Glomerular visceral epithelial cell (primary cell): ENCODE measurements around the gene YTHDC2.
A peak's percentile ranks its signal among the peaks of the same experiment; 100 is the strongest.
"Not testable (repeated sequence)": the region's sequence is repeated elsewhere in the genome, so short reads cannot be mapped to it uniquely, and the experiment has no call there.

Experiments used
- DNase-seq: peaks from one replicate; pipeline ENCODE4 v3.0.0-alpha.2; 2016; ENCODE audit errors: extremely low spot score

YTHDC2 gene

DNA sequence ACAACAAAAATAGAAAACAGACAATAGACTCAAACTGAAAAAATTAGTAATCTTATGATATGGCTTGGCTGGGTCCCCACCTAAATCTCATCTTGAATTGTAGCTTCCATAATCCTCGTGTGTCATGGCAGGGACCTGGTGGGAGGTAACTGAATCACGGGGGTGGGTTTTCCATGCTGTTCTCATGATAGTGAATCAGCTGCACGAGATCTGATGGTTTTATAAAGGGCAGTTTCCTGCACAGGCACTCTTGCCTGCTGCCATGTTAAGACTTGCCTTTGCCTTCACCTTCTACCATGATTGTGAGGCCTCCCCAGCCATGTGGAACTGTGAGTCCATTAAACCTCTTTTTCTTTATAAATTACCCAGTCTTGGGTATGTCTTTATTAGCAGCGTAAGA lies 89.8 kb downstream of the YTHDC2 start:
- DNase-seq = not testable (repeated sequence)

DNA sequence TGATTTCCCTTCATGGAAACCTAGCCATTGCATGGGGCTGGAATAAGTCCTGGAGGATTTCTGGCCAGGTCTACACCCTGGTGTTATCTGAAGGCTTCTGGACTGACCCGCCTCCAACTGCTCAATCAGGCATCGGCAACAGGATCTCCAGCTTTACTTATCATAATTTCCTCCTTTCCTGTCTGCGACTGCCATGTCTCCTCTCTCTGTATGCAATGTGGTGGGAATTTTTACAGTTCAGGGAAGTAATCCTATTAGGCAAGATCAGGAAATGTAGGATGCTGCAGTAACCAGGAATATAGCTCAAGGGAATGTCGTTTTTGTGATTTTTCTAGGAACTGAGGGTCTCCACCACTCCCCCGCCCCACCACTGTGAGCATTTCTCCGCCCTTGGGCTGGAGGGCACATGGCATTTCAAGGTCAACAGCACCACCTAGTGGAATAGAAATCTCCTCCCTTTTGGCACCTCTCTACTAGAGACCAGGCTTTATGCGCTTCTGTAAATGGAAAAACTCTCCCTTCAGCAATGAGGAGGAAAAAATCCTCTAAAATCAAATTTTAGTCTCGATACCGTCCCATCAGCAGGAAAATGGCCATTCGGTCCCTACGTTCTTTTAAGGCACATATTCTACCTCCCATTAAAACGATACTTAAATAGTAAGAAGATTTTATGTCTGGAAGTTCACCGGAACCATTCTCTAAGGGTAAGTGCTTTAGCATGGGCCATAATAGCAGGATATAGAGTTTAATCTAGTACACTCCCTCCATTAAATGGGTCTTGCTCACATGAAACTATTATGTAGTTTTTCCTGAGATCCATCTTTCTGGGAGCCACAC lies 93.0 kb downstream of the YTHDC2 start:
- DNase-seq = peak; percentile 64

DNA sequence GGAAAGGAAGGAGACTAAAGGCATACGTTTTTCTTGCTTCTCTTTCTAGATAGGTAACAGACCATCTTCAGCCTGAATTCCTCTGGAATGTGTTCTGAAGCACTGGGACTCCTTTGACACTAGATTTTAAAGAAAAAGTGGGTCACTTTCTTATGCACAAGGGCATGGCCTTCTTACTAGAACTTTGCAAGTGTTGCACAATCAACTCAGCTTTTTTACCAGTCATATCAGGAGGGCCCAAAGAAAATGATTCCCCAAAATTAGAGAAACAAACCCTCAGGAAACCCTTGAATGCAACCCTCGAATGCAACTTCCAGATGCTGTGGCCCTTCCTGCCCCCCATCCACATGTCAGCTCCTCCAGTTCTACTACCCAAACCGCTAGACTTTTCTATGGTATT lies 93.9 kb downstream of the YTHDC2 start:
- DNase-seq = no peak

DNA sequence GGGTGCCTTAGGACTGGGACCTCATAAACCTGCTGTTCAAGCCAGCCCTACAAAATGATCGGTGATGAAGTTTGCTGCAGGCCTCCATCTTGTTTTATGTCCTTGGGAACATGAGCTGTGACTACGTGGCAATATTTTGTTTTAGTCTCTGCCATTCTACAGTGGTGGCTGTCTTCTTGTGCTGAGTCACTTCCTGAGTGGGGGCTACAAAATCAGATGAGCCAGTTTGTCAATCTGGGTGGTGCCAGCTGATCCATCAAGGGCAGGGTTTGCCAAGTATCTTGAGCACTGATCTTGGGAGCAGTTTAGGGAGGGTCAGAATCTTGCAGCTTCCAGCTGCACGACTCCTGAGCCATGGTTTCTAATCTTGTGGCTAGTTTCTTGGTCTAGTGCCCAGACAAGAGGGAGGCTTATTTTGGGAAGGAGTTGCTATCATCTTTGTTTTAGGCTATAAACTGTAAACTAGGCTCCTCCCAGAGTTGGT lies 94.7 kb downstream of the YTHDC2 start:
- DNase-seq = no peak

DNA sequence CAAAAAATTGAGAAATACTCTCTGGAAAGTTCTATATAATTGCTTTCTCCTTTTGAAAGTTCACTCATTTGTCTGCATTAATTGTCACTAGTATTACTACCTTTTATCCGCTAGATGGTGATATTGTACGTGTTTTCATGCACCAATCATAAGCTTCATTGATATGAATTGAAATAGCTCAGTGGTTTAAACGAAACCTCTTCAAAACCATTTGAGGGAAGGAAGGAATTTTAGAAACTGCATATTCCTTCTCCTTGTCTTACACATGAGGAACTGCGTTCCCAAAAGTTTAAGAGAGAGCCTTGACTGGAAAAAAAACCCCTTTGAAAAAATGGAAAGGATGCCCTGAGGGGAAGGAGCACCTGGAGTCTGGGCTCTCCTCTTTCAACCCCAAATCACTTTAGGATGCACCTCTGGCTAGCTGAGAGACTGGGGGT lies 98.6 kb downstream of the YTHDC2 start:
- peak; percentile 31 for DNase-seq

DNA sequence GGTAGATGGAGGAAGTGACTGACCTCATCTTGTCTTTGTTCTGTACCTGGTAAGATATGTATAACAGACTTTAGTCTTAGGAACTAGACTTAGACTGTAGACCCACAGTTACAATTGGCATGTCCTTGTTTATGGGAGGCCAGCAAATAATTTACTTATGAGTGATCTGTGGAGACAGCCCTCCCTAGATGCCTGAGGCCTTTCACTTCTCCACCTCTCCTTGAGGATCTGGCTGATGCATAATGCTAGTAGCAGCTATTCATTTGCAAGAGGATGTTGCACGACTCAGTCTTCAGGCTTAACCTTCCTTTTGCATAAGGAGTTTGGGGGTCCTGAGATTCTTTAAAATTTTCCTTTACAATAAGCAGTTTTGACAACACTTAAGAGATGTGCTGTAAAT lies 100.7 kb downstream of the YTHDC2 start:
- DNase-seq = no peak

DNA sequence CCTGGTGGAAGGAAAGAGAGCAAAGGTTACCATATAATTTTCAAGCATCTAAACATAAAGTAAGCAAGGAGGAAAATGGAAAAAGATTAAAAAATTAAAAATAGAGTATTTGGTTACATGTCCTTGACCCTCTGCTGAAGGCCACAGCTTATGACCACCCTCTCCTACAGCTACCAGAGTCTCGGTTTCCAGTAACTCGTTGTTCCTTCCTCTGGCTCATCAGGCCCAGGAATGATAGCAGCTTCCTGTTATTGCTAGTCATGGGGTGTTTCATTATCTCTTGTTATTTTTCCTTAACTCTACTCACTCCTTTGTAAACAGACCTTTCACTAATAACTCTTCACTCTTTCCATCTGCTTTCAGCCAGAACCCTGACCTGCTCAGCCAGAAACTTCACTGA lies 102.2 kb downstream of the YTHDC2 start:
- no peak for DNase-seq

GRCh38 chr5:113617191-113617796 lies 103.8 kb downstream of the YTHDC2 start:
- DNase-seq = no peak

DNA sequence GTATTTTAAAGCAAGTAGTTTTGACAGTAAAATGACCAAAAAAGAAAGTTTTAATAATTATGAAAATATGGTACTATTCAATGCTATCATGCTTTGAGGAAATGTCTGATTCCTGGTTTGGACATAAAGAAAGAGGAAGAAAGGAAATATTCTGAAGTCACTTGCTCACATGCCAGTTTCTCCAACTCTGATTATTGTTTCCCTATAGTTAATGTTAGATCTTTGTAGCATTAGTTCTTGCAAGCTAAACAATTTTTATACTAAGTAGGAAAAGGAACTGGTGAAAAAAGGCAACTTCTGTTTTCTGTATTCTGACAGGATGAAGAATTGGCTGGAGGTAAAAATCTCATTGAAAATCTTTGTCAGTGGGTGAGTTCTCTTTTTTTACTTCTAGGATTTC lies 119.5 kb downstream of the YTHDC2 start:
- no peak for DNase-seq

GRCh38 chr5:113634957-113635356 lies 121.5 kb downstream of the YTHDC2 start:
- DNase-seq = no peak

DNA sequence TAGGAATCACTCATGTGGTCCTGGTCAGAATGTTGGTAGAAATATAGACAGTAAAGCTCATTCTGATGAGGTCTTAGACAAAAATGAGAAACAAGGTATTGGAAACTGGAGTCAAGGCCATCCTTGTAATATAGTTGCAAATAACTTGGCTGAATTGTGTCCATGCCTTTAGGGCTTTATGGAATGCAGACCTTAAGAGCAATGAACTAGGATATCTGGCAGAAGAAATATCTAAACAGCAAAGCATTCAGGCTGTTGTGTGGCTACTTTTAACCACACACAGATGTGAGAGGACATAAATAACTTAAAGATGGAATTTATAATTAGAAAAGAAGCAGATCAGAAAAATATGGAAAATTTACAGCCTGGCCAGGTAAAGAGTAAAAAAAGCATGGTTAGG lies 128.2 kb downstream of the YTHDC2 start:
- no peak for DNase-seq
